H1 (cell line): ENCODE data around the gene SEZ6. TPM values are rescaled to one million over a fixed set of nuclear protein-coding genes. Genes with fewer than 3 reads are reported as not detected.
A peak's percentile ranks its signal among the peaks of the same experiment; 100 is the strongest.

Experiments used
- CTCF ChIA-PET: fragments of 300-600 bp; sonication (Branson Sonifier 250); formaldehyde crosslinking; loops from one replicate; lab custom pipeline; 2021; ENCODE audit not compliant: partially characterized antibody; lab: Charles Lee
- POLR2A ChIA-PET: fragments of 300-600 bp; sonication (Branson Sonifier 250); formaldehyde crosslinking; loops from one replicate; lab custom pipeline; 2021; ENCODE audit warnings: inconsistent platforms; ENCODE audit not compliant: partially characterized antibody; lab: Charles Lee
- DNase-seq, 2 experiments: peaks; one replicate each; pipeline versions ENCODE4 v3.0.0 to v3.0.0-alpha.2; 2010 to 2022; ENCODE audit warnings: low spot score in 2 of 2, low read depth in 1 of 2, mixed read lengths in 1 of 2
- FAIRE-seq: peaks from 2 replicates; lab custom pipeline; 2011; peaks lifted over from hg19 to GRCh38; lab: Jason Lieb, UNC
- H2AFZ ChIP-seq: 2 replicates; pipeline ENCODE4 v1.8.1; 2012; ENCODE audit warnings: low read length, inconsistent platforms
- H2AK5ac ChIP-seq: 2 replicates; pipeline ENCODE4 v1.6.1; 2013; ENCODE audit warnings: low read depth, low read length
- H2BK120ac ChIP-seq: replicated peaks from 2 replicates; pipeline ENCODE3; 2013; ENCODE audit warnings: low read depth, low read length, inconsistent platforms
- H2BK12ac ChIP-seq: 2 replicates; pipeline ENCODE4 v1.6.1; 2013; ENCODE audit warnings: low read depth, low read length
- H2BK15ac ChIP-seq: 2 replicates; pipeline ENCODE4 v1.6.1; 2013; ENCODE audit warnings: low read length
- H2BK20ac ChIP-seq: 2 replicates; pipeline ENCODE4 v1.6.1; 2013; ENCODE audit warnings: low read length
- H2BK5ac ChIP-seq: 2 replicates; pipeline ENCODE4 v1.6.1; 2013; ENCODE audit warnings: low read depth, low read length
- H3K14ac ChIP-seq: 2 replicates; pipeline ENCODE4 v1.6.1; 2013; ENCODE audit warnings: inconsistent platforms; ENCODE audit not compliant: insufficient read length
- H3K18ac ChIP-seq: 2 replicates; pipeline ENCODE4 v1.6.1; 2013; ENCODE audit warnings: low read length; ENCODE audit errors: extremely low read depth
- H3K23ac ChIP-seq: 2 replicates; pipeline ENCODE4 v1.6.1; 2013; ENCODE audit warnings: inconsistent platforms; ENCODE audit not compliant: insufficient read length
- H3K23me2 ChIP-seq: 2 replicates; pipeline ENCODE4 v1.6.1; 2013; ENCODE audit warnings: low read depth, low read length
- H3K27ac ChIP-seq: 2 replicates; pipeline ENCODE4 v1.6.1; 2011; ENCODE audit warnings: low read depth, low read length, inconsistent platforms
- H3K27me3 ChIP-seq, 4 experiments: replicated peaks in 1 of 4; 1 replicate in 1 of 4; 2 replicates in 3 of 4; pipeline versions ENCODE4 v1.6.1 to v1.8.1; 2011 to 2013; ENCODE audit warnings: low read length in 3 of 4, mild to moderate bottlenecking in 3 of 4, inconsistent platforms in 2 of 4, mixed read lengths in 2 of 4, moderate library complexity in 1 of 4; ENCODE audit not compliant: control insufficient read depth in 3 of 4, insufficient read depth in 3 of 4; ENCODE audit errors: extremely low read depth in 1 of 4
- H3K36me3 ChIP-seq, 4 experiments: 2 replicates each; pipeline versions ENCODE4 v1.6.1 to v1.8.1; 2011 to 2013; ENCODE audit warnings: mild to moderate bottlenecking in 4 of 4, low read length in 3 of 4, moderate library complexity in 2 of 4, control low read depth in 1 of 4, inconsistent platforms in 1 of 4; ENCODE audit not compliant: insufficient read depth in 4 of 4, control insufficient read depth in 2 of 4
- H3K4ac ChIP-seq: replicated peaks from 2 replicates; pipeline ENCODE3; 2013; ENCODE audit warnings: low read length, low read depth, mixed read lengths, inconsistent platforms; ENCODE audit not compliant: insufficient read length
- H3K4me1 ChIP-seq, 4 experiments: replicated peaks in 1 of 4; 1 replicate in 1 of 4; 2 replicates in 3 of 4; pipeline versions ENCODE4 v1.6.1 to v1.8.1; 2011 to 2013; ENCODE audit warnings: low read length in 3 of 4, inconsistent platforms in 2 of 4, mixed read lengths in 1 of 4; ENCODE audit not compliant: insufficient read depth in 4 of 4, control insufficient read depth in 3 of 4
- H3K4me2 ChIP-seq, 2 experiments: 2 replicates each; pipeline versions ENCODE4 v1.6.1 to v1.8.1; 2011 to 2013; ENCODE audit warnings: low read depth in 2 of 2, low read length in 2 of 2, control low read depth in 1 of 2, inconsistent platforms in 1 of 2, mild to moderate bottlenecking in 1 of 2; ENCODE audit not compliant: insufficient read depth in 1 of 2
- H3K4me3 ChIP-seq, 4 experiments: fragments of 200-600, 300-600 bp in 1 of 4; sonication (generic), shearing (Covaris generic), sonication (Bioruptor Twin) in 1 of 4; 2 replicates each; pipeline versions ENCODE4 v1.5.1 to v1.8.1; 2011 to 2016; ENCODE audit warnings: low read length in 4 of 4, low read depth in 3 of 4, control low read depth in 2 of 4, inconsistent platforms in 2 of 4, mild to moderate bottlenecking in 2 of 4, mixed read lengths in 1 of 4, moderate library complexity in 1 of 4; ENCODE audit not compliant: insufficient read depth in 2 of 4; ENCODE audit errors: extremely low read depth in 1 of 4
- H3K56ac ChIP-seq: replicated peaks from 2 replicates; pipeline ENCODE3; 2013; ENCODE audit warnings: low read depth, mild to moderate bottlenecking, mixed read lengths, low read length, inconsistent platforms; ENCODE audit not compliant: insufficient read length
- H3K79me1 ChIP-seq: 2 replicates; pipeline ENCODE4 v1.6.1; 2013; ENCODE audit warnings: low read depth, low read length, control low read depth
- H3K79me2 ChIP-seq, 2 experiments: 2 replicates each; pipeline versions ENCODE4 v1.6.1 to v1.8.1; 2012 to 2013; ENCODE audit warnings: low read length in 2 of 2, mild to moderate bottlenecking in 2 of 2, inconsistent platforms in 1 of 2; ENCODE audit not compliant: insufficient read depth in 2 of 2, control insufficient read depth in 1 of 2
- H3K9ac ChIP-seq, 4 experiments: replicated peaks in 1 of 4; 1 replicate in 1 of 4; 2 replicates in 3 of 4; pipeline versions ENCODE4 v1.6.1 to v1.8.1; 2011 to 2013; ENCODE audit warnings: low read depth in 3 of 4, low read length in 3 of 4, control low read depth in 2 of 4, mild to moderate bottlenecking in 2 of 4, moderate library complexity in 2 of 4, inconsistent platforms in 1 of 4; ENCODE audit errors: extremely low read depth in 1 of 4
- H3K9me3 ChIP-seq, 2 experiments: 2 replicates each; pipeline versions ENCODE4 v1.6.1 to v1.8.1; 2012 to 2013; ENCODE audit warnings: mild to moderate bottlenecking in 2 of 2, moderate library complexity in 2 of 2, control low read depth in 1 of 2, inconsistent platforms in 1 of 2, low read depth in 1 of 2, low read length in 1 of 2, mixed read lengths in 1 of 2; ENCODE audit not compliant: insufficient read depth in 2 of 2
- H4K20me1 ChIP-seq, 2 experiments: replicated peaks in 1 of 2; 2 replicates each; pipeline versions ENCODE3 to v1.8.1; 2011 to 2013; ENCODE audit warnings: inconsistent platforms in 2 of 2, low read length in 2 of 2, mild to moderate bottlenecking in 1 of 2; ENCODE audit not compliant: insufficient read depth in 2 of 2, control insufficient read depth in 1 of 2
- H4K5ac ChIP-seq: 2 replicates; pipeline ENCODE4 v1.6.1; 2013; ENCODE audit warnings: low read length, low read depth, mixed read lengths, inconsistent platforms; ENCODE audit not compliant: insufficient read length
- H4K8ac ChIP-seq: 2 replicates; pipeline ENCODE4 v1.8.0; 2013; ENCODE audit warnings: mild to moderate bottlenecking, moderate library complexity, low read length, inconsistent platforms; ENCODE audit not compliant: insufficient read depth; ENCODE audit errors: extremely low read depth
- H4K91ac ChIP-seq: replicated peaks from 2 replicates; pipeline ENCODE3; 2013; ENCODE audit warnings: low read length, mixed read lengths, inconsistent platforms; ENCODE audit not compliant: insufficient read length
- CHD2 ChIP-seq: IDR thresholded peaks from 2 replicates; pipeline ENCODE4 v1.6.1; 2012; ENCODE audit warnings: low read length, improper control_type of control experiment
- TEAD4 ChIP-seq: IDR thresholded peaks from 2 replicates; pipeline ENCODE4 v1.6.1; 2012; ENCODE audit warnings: low read depth, low read length, inconsistent platforms, mixed read lengths
- WGBS, 2 experiments: shearing (Covaris generic) in 1 of 2; methylation state at CpG; one replicate each; pipeline versions ENCODE4 v1.1.6 to v1.1.7; 2013 to 2015; ENCODE audit warnings: low lambda C conversion rate in 2 of 2, mixed read lengths in 2 of 2, inconsistent platforms in 1 of 2, low coverage in 1 of 2, missing lambda C conversion rate in 1 of 2; ENCODE audit not compliant: insufficient replicate concordance in 2 of 2, insufficient coverage in 1 of 2, insufficient read length in 1 of 2; ENCODE audit errors: extremely low coverage in 1 of 2, missing lambda C conversion rate in 1 of 2; 5-methylcytosine and 5-hydroxymethylcytosine counted together
- polyA plus RNA-seq, 7 experiments: library from polyadenylated mRNA; depleted of rRNA in 3 of 7; stranded (reverse) in 5 of 7; unstranded in 2 of 7; fragments of >200 nt in 5 of 7; fragments of 200-250 nt in 2 of 7; gene quantifications; 1 replicate in 5 of 7; 2 replicates in 1 of 7; 4 replicates in 1 of 7; pipeline versions ENCODE4 v1.2.1 to v1.2.3, GENCODE V29; 2011 to 2013; ENCODE audit warnings: missing spikeins in 2 of 7, mixed read lengths in 2 of 7
- total RNA-seq: library from RNA; stranded (reverse); fragmentation: NEBNext Ultra II Directional; extraction: Animal tissue kit (Norgen Biotek cat#: 25700); gene quantifications from 2 replicates; pipeline ENCODE4 v1.2.1, GENCODE V29; 2021

SEZ6 gene
- total and polyA plus RNA-seq, 2 of the 8 experiments (the other 6 are each of a cell fraction or from before 2014, with no cell fraction given): 6.9 to 16.1 TPM

- H3K4ac ChIP-seq: no peak overlapping the region
- ChIA-PET POLR2A (interaction anchor here (1.1 to 1.2 kb wide), 2 partner anchors 11 to 16 kb away, joined by 3 to 4 read pairs; no protein-coding TSS in a partner anchor), CTCF (interaction anchor here (0.7 to 9.1 kb wide), 8 partner anchors 9 to 141 kb away, joined by 3 to 207 read pairs (median 6); no protein-coding TSS in a partner anchor)
- H3K27ac ChIP-seq: no peak overlapping the region
- H3K18ac ChIP-seq: 0 out of 2 replicates have a peak overlapping the region, but pooled peaks have one; percentile 33
- no peaks in the 10 kb centered on the region for H3K9me3 ChIP-seq
- peak overlapping the region; percentile 83; the same call in 1 of the 2 replicates for H2BK15ac ChIP-seq
- peak overlapping the region; percentile 39; the same call in 1 of the 2 replicates for H2BK5ac ChIP-seq
- H4K20me1 ChIP-seq: no peaks in the 10 kb centered on the region
- H2BK120ac ChIP-seq: no peak overlapping the region
- peaks cover 11 to 24% (median 17%) of the 10 kb centered on the region in 4 experiments for H3K4me1 ChIP-seq
- 0 out of 2 replicates have a peak overlapping the region, but pooled peaks have one; percentile 19 for H2BK20ac ChIP-seq
- peaks cover 0 to 2% (median 0%) of the 10 kb centered on the region in 4 experiments; a peak in 2 of 7 replicates for H3K27me3 ChIP-seq
- WGBS, 2 experiments: 84% methylated on average over 10 of the region's 10 CpGs; no CpG with 5 or more reads in 1 of the 2 experiments
- H3K4me2 ChIP-seq: no peak overlapping the region
- no peak for FAIRE-seq
- H3K79me2 ChIP-seq: no peaks in the 10 kb centered on the region
- no peak overlapping the region for H4K91ac ChIP-seq
- no peaks in the 10 kb centered on the region for H3K23me2 ChIP-seq
- H3K9ac ChIP-seq: no peak overlapping the region
- H3K14ac ChIP-seq: no peak overlapping the region
- DNase-seq: no peak
- no peaks in the 10 kb centered on the region; a peak in 1 of 8 replicates for H3K36me3 ChIP-seq
- no peak overlapping the region for H3K56ac ChIP-seq
- H3K79me1 ChIP-seq: no peaks in the 10 kb centered on the region
- peak overlapping the region; percentile 46; the same call in 1 of the 2 replicates for H2AK5ac ChIP-seq
- H3K23ac ChIP-seq: no peak overlapping the region
- TF ChIP-seq CHD2 (no peak), TEAD4 (0 out of 2 replicates have a peak, but pooled peaks have one; percentile 23)
- H2AFZ ChIP-seq: no peak overlapping the region
- H3K4me3 ChIP-seq: no peak overlapping the region
- H4K5ac ChIP-seq: no peak overlapping the region
- no peak overlapping the region for H4K8ac ChIP-seq
- H2BK12ac ChIP-seq: peak overlapping the region; percentile 73; the same call in 1 of the 2 replicates
Measured at GRCh38 chr17:28972437-28972836, 33.4 kb downstream of the SEZ6 start.
